HepG2 (cell line): ENCODE results near the gene KDM4E. TPM values are rescaled to one million over a fixed set of nuclear protein-coding genes. Genes with fewer than 3 reads are reported as not detected.

Source experiments
- ATAC-seq: fragments of 200-7000 bp; cut with Tn5 transposase; 3 replicates; pipeline ENCODE4 v1.9.1; 2020; ENCODE audit warnings: mild to moderate bottlenecking, moderate library complexity
- BruUV-seq: library from RNA; stranded (reverse); fragments of 400-500 nt; replicated peaks from 2 replicates; lab custom pipeline; 2021; lab: Mats Ljungman, UMichigan
- CTCF ChIA-PET: fragments of 300-600 bp; formaldehyde crosslinking; extraction: SDS; loops from one replicate; lab custom pipeline; 2021; ENCODE audit warnings: low total read pairs, inconsistent platforms, low intra/inter-chr PET ratio; lab: Yijun Ruan, JAX
- POLR2A ChIA-PET: fragments of 350-600 bp; sonication (Branson Sonifier 250); formaldehyde crosslinking; loops from one replicate; lab custom pipeline; 2020; ENCODE audit warnings: antibody characterized with exemption, inconsistent platforms; lab: Yijun Ruan, JAX
- DNase-seq: peaks from one replicate; pipeline ENCODE4 v3.0.0-alpha.2; 2015; ENCODE audit warnings: low spot score
- FAIRE-seq: peaks from 3 replicates; lab custom pipeline; 2011; peaks lifted over from hg19 to GRCh38; lab: Jason Lieb, UNC
- H2AFZ ChIP-seq: one replicate; pipeline ENCODE4 v1.6.1; 2011; ENCODE audit warnings: low read length, inconsistent platforms
- H3K27ac ChIP-seq: fragments of 300-600 bp; 3 replicates; pipeline ENCODE4 v1.8.0; 2011; ENCODE audit warnings: mixed run types, mild to moderate bottlenecking, mixed read lengths, low read length, inconsistent platforms; ENCODE audit not compliant: insufficient read depth; ENCODE audit errors: extremely low read length
- H3K27me3 ChIP-seq, 2 experiments: fragments of 200-600 bp in 1 of 2; 2 replicates in 1 of 2; 3 replicates in 1 of 2; pipeline versions ENCODE4 v1.6.0 to v1.8.0; 2011; ENCODE audit warnings: low read length in 2 of 2, mild to moderate bottlenecking in 2 of 2, moderate library complexity in 2 of 2, inconsistent platforms in 1 of 2; ENCODE audit not compliant: insufficient read depth in 2 of 2, control insufficient read depth in 1 of 2
- H3K36me3 ChIP-seq, 2 experiments: fragments of 200-600 bp in 1 of 2; replicated peaks in 1 of 2; 2 replicates in 1 of 2; 3 replicates in 1 of 2; pipeline versions ENCODE4 v1.5.1 to v1.8.0; 2011; ENCODE audit warnings: low read length in 2 of 2, inconsistent platforms in 1 of 2; ENCODE audit not compliant: insufficient read depth in 2 of 2, control insufficient read depth in 1 of 2
- H3K4me1 ChIP-seq: 2 replicates; pipeline ENCODE4 v1.5.1; 2012; ENCODE audit warnings: low read length, inconsistent platforms; ENCODE audit not compliant: insufficient read depth
- H3K4me2 ChIP-seq: 2 replicates; pipeline ENCODE4 v1.6.0; 2011; ENCODE audit warnings: low read depth, low read length, inconsistent platforms
- H3K4me3 ChIP-seq, 3 experiments: fragments of 200-600 bp in 1 of 3; sonication (generic), shearing (Covaris generic) in 1 of 3; replicated peaks in 1 of 3; 2 replicates each; pipeline ENCODE4 v1.5.1; 2011 to 2016; ENCODE audit warnings: low read length in 3 of 3, inconsistent platforms in 2 of 3, low read depth in 2 of 3, mild to moderate bottlenecking in 2 of 3, control low read depth in 1 of 3, mixed read lengths in 1 of 3; ENCODE audit not compliant: insufficient read depth in 1 of 3
- H3K79me2 ChIP-seq: one replicate; pipeline ENCODE4 v1.6.1; 2011; ENCODE audit warnings: low read length, inconsistent platforms; ENCODE audit not compliant: insufficient read depth
- H3K9ac ChIP-seq: 2 replicates; pipeline ENCODE4 v1.6.0; 2011; ENCODE audit warnings: mild to moderate bottlenecking, low read depth, low read length, inconsistent platforms; ENCODE audit not compliant: insufficient read depth
- H3K9me3 ChIP-seq: 2 replicates; pipeline ENCODE4 v1.5.1; 2012; ENCODE audit warnings: mild to moderate bottlenecking, low read length
- H4K20me1 ChIP-seq: 2 replicates; pipeline ENCODE4 v1.6.0; 2011; ENCODE audit warnings: inconsistent platforms, mild to moderate bottlenecking, low read length, moderate library complexity; ENCODE audit not compliant: insufficient read depth
- BHLHE40 ChIP-seq: IDR thresholded peaks from 2 replicates; pipeline ENCODE4 v1.6.1; 2011; ENCODE audit warnings: low read length, improper control_type of control experiment
- GATAD1 ChIP-seq: IDR thresholded peaks from 2 replicates; pipeline ENCODE4 v1.6.1; 2016; ENCODE audit warnings: missing genetic modification reagents, missing compliant biosample characterization
- HNRNPH1 ChIP-seq: fragments of 200-400 bp; formaldehyde crosslinking; optimal IDR thresholded peaks from 2 replicates; pipeline ENCODE3; 2017; ENCODE audit warnings: mild to moderate bottlenecking, low read depth, low read length
- SIX4 ChIP-seq: sonication (generic); formaldehyde crosslinking; IDR thresholded peaks from 2 replicates; pipeline ENCODE4 v1.4.0; 2020; ENCODE audit warnings: missing genetic modification reagents
- SMARCE1 ChIP-seq: fragments of 450-650 bp; IDR thresholded peaks from 2 replicates; pipeline ENCODE4 v1.6.1; 2017; ENCODE audit warnings: borderline replicate concordance
- SRF ChIP-seq: IDR thresholded peaks from 2 replicates; pipeline ENCODE4 v1.6.1; 2011; ENCODE audit warnings: mild to moderate bottlenecking, low read depth, low read length, moderate library complexity
- XRCC5 ChIP-seq: fragments of 200-400 bp; formaldehyde crosslinking; optimal IDR thresholded peaks from 2 replicates; pipeline ENCODE3; 2017; ENCODE audit warnings: mild to moderate bottlenecking, low read length
- ZBTB43 ChIP-seq: sonication (generic); formaldehyde crosslinking; conservative IDR thresholded peaks from 2 replicates; pipeline ENCODE4 v1.4.0; 2020; ENCODE audit warnings: missing genetic modification reagents
- ZFP36L1 ChIP-seq: sonication (generic); formaldehyde crosslinking; IDR thresholded peaks from 2 replicates; pipeline ENCODE4 v1.8.0; 2022; ENCODE audit warnings: mild to moderate bottlenecking, missing genetic modification reagents, moderate library complexity
- ZNF317 ChIP-seq: sonication (generic); formaldehyde crosslinking; IDR thresholded peaks from 2 replicates; pipeline ENCODE4 v1.5.0; 2020; ENCODE audit warnings: mild to moderate bottlenecking, missing genetic modification reagents
- ZNF501 ChIP-seq: sonication (generic); formaldehyde crosslinking; IDR thresholded peaks from 2 replicates; pipeline ENCODE4 v1.5.1; 2020; ENCODE audit warnings: mild to moderate bottlenecking, moderate library complexity, missing genetic modification reagents
- ZNF709 ChIP-seq: sonication (generic); formaldehyde crosslinking; IDR thresholded peaks from 2 replicates; pipeline ENCODE4 v1.5.0; 2020; ENCODE audit warnings: mild to moderate bottlenecking, missing genetic modification reagents
- ZNF768 ChIP-seq: sonication (generic); formaldehyde crosslinking; IDR thresholded peaks from 2 replicates; pipeline ENCODE4 v1.4.0; 2020; ENCODE audit warnings: missing genetic modification reagents
- WGBS: methylation state at CpG from one replicate; pipeline ENCODE4 v1.1.6; 2017; ENCODE audit warnings: low lambda C conversion rate; 5-methylcytosine and 5-hydroxymethylcytosine counted together
- in situ Hi-C: cut with HindIII; loops from 2 replicates; pipeline ENCODE4 v1.10.0; 2017; ENCODE audit warnings: low pct_unique_long_range_greater_than_20kb; ENCODE audit not compliant: extremely low pct_ligation_motif_present
- intact Hi-C: fragments of 100-400 bp; cut with micrococcal nuclease; formaldehyde crosslinking; loops from one replicate; pipeline ENCODE4 v1.10.0; 2022; ENCODE audit not compliant: unreplicated experiment
- polyA plus RNA-seq, 8 experiments: library from polyadenylated mRNA; depleted of rRNA in 3 of 8; stranded (reverse) in 7 of 8; unstranded in 1 of 8; fragments of >200 nt; fragmentation: Illumina TruSeq in 4 of 8; extraction: Trizol in 4 of 8; gene quantifications; 2 replicates each; pipeline versions ENCODE4 v1.2.1 to v1.2.3, GENCODE V29; 2011 to 2016; ENCODE audit warnings: low read depth in 4 of 8, missing spikeins in 1 of 8, mixed read lengths in 1 of 8; ENCODE audit not compliant: insufficient read depth in 1 of 8
- total RNA-seq, 5 experiments: library from RNA; depleted of rRNA; stranded (reverse); fragments of >200 nt; fragmentation: Illumina TruSeq; extraction: Trizol; gene quantifications; 2 replicates each; pipeline ENCODE4 v1.2.3, GENCODE V29; 2016; ENCODE audit warnings: low read depth in 1 of 5
- TF ChIP-seq, protein P1 (sequence below): IDR thresholded peaks from 2 replicates; pipeline ENCODE4 v1.6.1; 2016; ENCODE audit warnings: low read depth, missing genetic modification reagents, missing compliant biosample characterization

Gene KDM4E
- total and polyA plus RNA-seq, 2 of the 13 experiments (the other 11 are each of a cell fraction or from before 2014, with no cell fraction given), result not detected

DNA sequence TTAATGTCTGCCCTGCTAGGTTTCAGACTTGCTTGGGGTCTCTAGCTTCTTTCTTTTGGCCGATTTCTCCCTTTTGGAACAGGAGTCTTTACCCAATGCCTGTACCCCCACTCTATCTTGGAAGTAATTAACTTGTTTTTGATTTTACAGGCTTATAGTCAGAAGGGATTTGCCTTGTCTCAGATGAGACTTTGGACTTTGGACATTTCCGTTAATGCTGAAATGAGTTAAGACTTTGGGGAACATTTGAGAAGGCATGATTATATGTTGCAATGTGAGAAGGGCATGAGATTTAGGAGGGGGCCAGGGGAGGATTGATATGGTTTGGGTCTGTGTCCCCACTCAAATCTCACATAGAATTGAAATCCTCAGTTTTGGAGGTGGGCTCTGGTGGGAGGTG, 29.3 kb downstream of the KDM4E start:
- DNase-seq, result no peak
- Histone ChIP-seq H3K9me3 (no peaks in the 10 kb centered on the region), H3K4me2 (no peak overlapping the region), H2AFZ (no peak overlapping the region), H3K9ac (no peak overlapping the region), H3K4me3 (no peak overlapping the region), H4K20me1 (no peaks in the 10 kb centered on the region), H3K4me1 (0 out of 2 replicates have a peak, but pooled peaks cover 6% of the 10 kb centered on the region), H3K79me2 (no peaks in the 10 kb centered on the region), H3K27ac (no peak overlapping the region), H3K27me3 (no peaks in the 10 kb centered on the region), H3K36me3 (no peaks in the 10 kb centered on the region)
- ChIA-PET CTCF (no interaction called here), POLR2A (interaction anchor here (1.4 kb wide), 1 partner anchor 13 kb away, joined by 4 read pairs; the partner anchor contains the start of gene SRSF8)
- TF ChIP-seq ZNF709 (no peak), ZNF501 (CRISPR knock-in tag) (no peak), SRF (no peak), XRCC5 (no peak)
- FAIRE-seq, result no peak
- in situ Hi-C loops, result no loop called here
- intact Hi-C loops, result no loop called here
- WGBS, result 0% methylated on average over 2 of the region's 2 CpGs
- BruUV-seq, result no TSS peak
- ATAC-seq, result no peak

DNA sequence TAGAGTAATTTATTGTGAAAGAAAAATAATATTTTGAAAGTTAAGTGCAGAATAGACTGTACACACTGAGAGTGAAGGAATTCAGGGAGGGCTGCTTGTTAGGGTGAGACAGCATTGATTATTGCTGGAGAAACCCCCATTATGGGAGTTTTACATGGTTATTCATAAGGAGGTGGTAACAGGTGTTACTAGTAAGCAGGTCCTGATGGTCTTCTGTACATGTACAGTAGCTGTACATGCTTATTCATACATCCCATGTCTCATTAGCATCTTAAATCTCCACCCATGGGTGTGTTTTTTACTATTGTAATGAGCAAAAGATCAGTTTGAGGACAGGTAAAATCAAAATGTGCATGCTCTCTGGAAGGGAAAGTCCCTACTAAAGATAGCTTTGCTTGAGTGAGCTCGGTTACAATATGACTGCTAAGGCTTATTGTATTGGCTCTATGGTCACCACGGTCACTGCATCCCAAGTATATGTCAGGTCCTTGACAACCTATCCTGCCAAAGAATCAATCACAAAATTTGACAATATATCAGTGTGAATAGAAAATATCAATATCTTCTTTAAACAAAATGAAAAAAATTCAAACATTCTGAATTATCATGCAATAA, 30.3 kb downstream of the KDM4E start:
- Histone ChIP-seq H3K27ac (no peak overlapping the region), H3K9ac (no peak overlapping the region), H3K4me3 (no peak overlapping the region), H2AFZ (no peak overlapping the region), H3K27me3 (no peaks in the 10 kb centered on the region), H3K4me2 (no peak overlapping the region), H3K36me3 (no peaks in the 10 kb centered on the region), H3K9me3 (no peaks in the 10 kb centered on the region), H3K79me2 (no peaks in the 10 kb centered on the region), H3K4me1 (0 out of 2 replicates have a peak, but pooled peaks cover 6% of the 10 kb centered on the region), H4K20me1 (no peaks in the 10 kb centered on the region)
- in situ Hi-C loops, result no loop called here
- no peak for TF ChIP-seq ZNF317
- no peak for TF ChIP-seq ZBTB43
- no peak for TF ChIP-seq SIX4 (CRISPR knock-in tag)
- no peak for TF ChIP-seq GATAD1 (CRISPR knock-in tag)
- TF ChIP-seq BHLHE40, result no peak
- TF ChIP-seq SMARCE1, result no peak
- no peak for TF ChIP-seq HNRNPH1
- TF ChIP-seq, protein P1, sequence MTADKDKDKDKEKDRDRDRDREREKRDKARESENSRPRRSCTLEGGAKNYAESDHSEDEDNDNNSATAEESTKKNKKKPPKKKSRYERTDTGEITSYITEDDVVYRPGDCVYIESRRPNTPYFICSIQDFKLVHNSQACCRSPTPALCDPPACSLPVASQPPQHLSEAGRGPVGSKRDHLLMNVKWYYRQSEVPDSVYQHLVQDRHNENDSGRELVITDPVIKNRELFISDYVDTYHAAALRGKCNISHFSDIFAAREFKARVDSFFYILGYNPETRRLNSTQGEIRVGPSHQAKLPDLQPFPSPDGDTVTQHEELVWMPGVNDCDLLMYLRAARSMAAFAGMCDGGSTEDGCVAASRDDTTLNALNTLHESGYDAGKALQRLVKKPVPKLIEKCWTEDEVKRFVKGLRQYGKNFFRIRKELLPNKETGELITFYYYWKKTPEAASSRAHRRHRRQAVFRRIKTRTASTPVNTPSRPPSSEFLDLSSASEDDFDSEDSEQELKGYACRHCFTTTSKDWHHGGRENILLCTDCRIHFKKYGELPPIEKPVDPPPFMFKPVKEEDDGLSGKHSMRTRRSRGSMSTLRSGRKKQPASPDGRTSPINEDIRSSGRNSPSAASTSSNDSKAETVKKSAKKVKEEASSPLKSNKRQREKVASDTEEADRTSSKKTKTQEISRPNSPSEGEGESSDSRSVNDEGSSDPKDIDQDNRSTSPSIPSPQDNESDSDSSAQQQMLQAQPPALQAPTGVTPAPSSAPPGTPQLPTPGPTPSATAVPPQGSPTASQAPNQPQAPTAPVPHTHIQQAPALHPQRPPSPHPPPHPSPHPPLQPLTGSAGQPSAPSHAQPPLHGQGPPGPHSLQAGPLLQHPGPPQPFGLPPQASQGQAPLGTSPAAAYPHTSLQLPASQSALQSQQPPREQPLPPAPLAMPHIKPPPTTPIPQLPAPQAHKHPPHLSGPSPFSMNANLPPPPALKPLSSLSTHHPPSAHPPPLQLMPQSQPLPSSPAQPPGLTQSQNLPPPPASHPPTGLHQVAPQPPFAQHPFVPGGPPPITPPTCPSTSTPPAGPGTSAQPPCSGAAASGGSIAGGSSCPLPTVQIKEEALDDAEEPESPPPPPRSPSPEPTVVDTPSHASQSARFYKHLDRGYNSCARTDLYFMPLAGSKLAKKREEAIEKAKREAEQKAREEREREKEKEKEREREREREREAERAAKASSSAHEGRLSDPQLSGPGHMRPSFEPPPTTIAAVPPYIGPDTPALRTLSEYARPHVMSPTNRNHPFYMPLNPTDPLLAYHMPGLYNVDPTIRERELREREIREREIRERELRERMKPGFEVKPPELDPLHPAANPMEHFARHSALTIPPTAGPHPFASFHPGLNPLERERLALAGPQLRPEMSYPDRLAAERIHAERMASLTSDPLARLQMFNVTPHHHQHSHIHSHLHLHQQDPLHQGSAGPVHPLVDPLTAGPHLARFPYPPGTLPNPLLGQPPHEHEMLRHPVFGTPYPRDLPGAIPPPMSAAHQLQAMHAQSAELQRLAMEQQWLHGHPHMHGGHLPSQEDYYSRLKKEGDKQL (CRISPR knock-in tag), result no peak
- TF ChIP-seq ZFP36L1, result no peak
- TF ChIP-seq ZNF768, result no peak
- CTCF ChIA-PET, result no interaction called here
- ATAC-seq, result no peak
- POLR2A ChIA-PET, result no interaction called here
- intact Hi-C loops, result no loop called here
- no TSS peak for BruUV-seq
- no peak for FAIRE-seq
- 15% methylated on average over 2 of the region's 2 CpGs for WGBS
- DNase-seq, result no peak
